ENCODE measurements around the gene ITGAE.
A peak's percentile ranks its signal among the peaks of the same experiment; 100 is the strongest.

The ITGAE gene

DNA sequence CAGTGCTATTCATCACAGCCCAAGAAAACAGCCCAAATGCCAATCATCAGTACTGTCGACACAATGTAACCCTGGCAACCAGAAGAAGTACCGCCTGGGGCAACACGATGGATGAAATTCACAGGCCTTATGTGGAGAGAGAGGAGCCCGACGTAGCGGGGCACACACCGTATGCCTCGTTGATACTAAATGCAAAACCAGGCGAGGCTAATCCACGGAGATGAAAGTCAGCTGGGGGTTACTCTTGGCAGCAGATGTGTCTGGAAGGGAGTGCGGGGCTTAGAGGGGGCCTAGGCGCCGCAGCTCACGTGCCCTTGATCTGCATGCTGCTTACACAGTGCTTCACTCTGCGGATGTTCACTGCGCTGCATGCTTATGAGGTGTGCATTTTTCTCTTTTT, 29.8 kb downstream of the ITGAE start:
- TF ChIP-seq, protein P1, sequence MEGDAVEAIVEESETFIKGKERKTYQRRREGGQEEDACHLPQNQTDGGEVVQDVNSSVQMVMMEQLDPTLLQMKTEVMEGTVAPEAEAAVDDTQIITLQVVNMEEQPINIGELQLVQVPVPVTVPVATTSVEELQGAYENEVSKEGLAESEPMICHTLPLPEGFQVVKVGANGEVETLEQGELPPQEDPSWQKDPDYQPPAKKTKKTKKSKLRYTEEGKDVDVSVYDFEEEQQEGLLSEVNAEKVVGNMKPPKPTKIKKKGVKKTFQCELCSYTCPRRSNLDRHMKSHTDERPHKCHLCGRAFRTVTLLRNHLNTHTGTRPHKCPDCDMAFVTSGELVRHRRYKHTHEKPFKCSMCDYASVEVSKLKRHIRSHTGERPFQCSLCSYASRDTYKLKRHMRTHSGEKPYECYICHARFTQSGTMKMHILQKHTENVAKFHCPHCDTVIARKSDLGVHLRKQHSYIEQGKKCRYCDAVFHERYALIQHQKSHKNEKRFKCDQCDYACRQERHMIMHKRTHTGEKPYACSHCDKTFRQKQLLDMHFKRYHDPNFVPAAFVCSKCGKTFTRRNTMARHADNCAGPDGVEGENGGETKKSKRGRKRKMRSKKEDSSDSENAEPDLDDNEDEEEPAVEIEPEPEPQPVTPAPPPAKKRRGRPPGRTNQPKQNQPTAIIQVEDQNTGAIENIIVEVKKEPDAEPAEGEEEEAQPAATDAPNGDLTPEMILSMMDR (IDR thresholded peaks at IDR 0.05; ENCODE audit: borderline replicate concordance, control extremely low read depth, extremely low read depth, insufficient read depth, missing control alignments): no peak
- in situ Hi-C loops (cut with MboI; ENCODE audit: low sequenced_read_pairs, unreplicated experiment): no loop called here
- DNase-seq (ENCODE audit: low spot score): no peak

DNA sequence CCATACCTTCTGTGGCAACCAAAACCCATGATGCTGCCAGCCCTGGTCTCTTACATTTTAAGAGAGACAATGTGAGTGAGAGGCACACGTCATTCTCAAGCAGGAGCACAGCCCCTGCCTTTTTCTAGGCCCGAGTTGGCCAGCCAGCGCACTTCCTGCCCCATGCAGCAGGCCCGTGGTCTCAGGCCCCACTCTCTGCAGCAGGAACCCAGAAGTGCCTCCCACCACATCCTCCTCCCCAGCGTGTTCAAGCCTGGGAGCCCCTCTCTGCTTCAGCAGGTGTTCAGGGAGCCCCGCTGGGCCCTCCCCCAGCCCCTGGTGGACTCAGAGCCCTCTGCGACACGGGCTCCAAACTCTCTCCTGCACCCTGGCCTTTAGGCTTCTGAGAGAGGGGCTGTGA, 30.5 kb downstream of the ITGAE start:
- DNase-seq (ENCODE audit: low spot score): peak; percentile 68
- in situ Hi-C loops (cut with MboI; ENCODE audit: low sequenced_read_pairs, unreplicated experiment): no loop called here
- TF ChIP-seq, protein P1 (IDR thresholded peaks at IDR 0.05; ENCODE audit: borderline replicate concordance, control extremely low read depth, extremely low read depth, insufficient read depth, missing control alignments): no peak

- no peak for DNase-seq (ENCODE audit: low spot score)
- TF ChIP-seq, protein P1 (IDR thresholded peaks at IDR 0.05; ENCODE audit: borderline replicate concordance, control extremely low read depth, extremely low read depth, insufficient read depth, missing control alignments): no peak
- in situ Hi-C loops (cut with MboI; ENCODE audit: low sequenced_read_pairs, unreplicated experiment): no loop called here
Measured at GRCh38 chr17:3768769-3769168, 32.2 kb downstream of the ITGAE start.

- in situ Hi-C loops (cut with MboI; ENCODE audit: low sequenced_read_pairs, unreplicated experiment): no loop called here
- TF ChIP-seq, protein P1 (IDR thresholded peaks at IDR 0.05; ENCODE audit: borderline replicate concordance, control extremely low read depth, extremely low read depth, insufficient read depth, missing control alignments): no peak
- DNase-seq (ENCODE audit: low spot score): no peak
Measured at GRCh38 chr17:3768341-3768740, 32.6 kb downstream of the ITGAE start.

GRCh38 chr17:3766779-3767178, 34.2 kb downstream of the ITGAE start:
- TF ChIP-seq, protein P1 (IDR thresholded peaks at IDR 0.05; ENCODE audit: borderline replicate concordance, control extremely low read depth, extremely low read depth, insufficient read depth, missing control alignments): no peak
- DNase-seq (ENCODE audit: low spot score): no peak
- in situ Hi-C loops (cut with MboI; ENCODE audit: low sequenced_read_pairs, unreplicated experiment): no loop called here

DNA sequence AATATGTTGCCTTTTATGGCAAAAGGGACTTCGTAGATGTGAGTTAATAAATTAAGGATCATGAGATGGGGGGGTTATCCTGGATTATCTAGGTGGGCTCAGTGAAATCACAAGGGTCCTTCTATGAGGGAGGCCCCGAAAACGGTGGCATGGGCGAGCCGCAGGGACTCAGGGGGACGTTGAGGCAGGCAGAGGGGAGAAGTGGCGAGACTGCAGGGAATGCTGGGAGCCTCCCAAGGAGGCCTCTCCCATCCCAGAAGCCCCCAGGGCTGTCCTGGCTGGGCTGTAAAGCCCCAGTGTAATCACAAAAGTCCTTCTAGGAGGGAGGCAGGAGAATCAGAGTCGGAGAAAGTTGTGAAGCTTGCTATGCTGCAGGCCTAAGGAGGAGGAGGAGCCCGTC, 35.0 kb downstream of the ITGAE start:
- TF ChIP-seq, protein P1 (IDR thresholded peaks at IDR 0.05; ENCODE audit: borderline replicate concordance, control extremely low read depth, extremely low read depth, insufficient read depth, missing control alignments): no peak
- DNase-seq (ENCODE audit: low spot score): no peak
- in situ Hi-C loops (cut with MboI; ENCODE audit: low sequenced_read_pairs, unreplicated experiment): no loop called here

DNA sequence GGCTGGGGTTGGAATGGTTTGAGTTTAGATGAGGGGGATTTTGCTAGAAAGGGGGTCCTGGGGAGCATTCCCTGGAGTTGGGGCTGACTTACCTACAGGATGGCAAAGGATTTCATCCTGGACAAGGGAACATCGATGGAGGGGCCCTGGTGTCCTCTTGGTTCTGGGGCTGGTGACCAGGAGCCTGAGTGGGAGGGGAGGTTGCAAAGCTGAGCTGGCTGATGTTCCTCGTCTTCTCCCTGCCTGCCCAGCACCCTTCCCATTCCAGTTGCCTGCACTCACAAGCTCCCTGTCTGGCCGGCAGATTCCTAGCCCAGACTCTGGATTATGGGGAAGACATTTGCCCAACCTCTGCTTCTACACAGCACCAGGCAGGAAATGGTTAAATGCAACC, 37.2 kb downstream of the ITGAE start:
- TF ChIP-seq, protein P1 (IDR thresholded peaks at IDR 0.05; ENCODE audit: borderline replicate concordance, control extremely low read depth, extremely low read depth, insufficient read depth, missing control alignments): no peak
- in situ Hi-C loops (cut with MboI; ENCODE audit: low sequenced_read_pairs, unreplicated experiment): no loop called here
- no peak for DNase-seq (ENCODE audit: low spot score)

Measured in GM13976 (cell line).